ENCODE results near the gene CDKN3.
"Not testable (repeated sequence)": the region's sequence is repeated elsewhere in the genome, so short reads cannot be mapped to it uniquely, and the experiment has no call there.

Gene CDKN3

DNA sequence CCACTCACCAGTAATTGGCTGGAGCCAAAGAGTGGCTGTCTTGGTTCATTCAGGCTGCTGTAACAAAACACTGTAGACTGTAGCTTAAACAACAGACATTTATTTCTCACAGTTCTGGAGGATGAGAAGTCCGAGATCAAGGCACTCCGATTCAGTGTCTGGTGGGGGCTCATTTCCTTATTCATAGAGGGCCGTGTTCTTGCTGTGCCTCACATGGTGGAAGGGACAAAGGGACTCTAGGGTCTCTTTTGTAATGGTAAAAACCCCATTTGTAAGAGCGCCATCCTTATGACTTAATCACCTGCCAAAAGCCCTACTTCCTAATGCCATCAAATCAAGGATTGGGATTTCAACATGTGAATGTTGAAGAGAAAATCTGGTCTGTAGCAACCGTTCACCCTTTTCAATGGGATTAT, 34.7 kb upstream of the CDKN3 start:
- Mint-ChIP-seq H3K9me3 (peaks cover 3% of the 10 kb centered on the region), H3K36me3 (no peaks in the 10 kb centered on the region), H3K4me1 (peaks cover 4% of the 10 kb centered on the region), H3K4me3 (no peak overlapping the region), H3K27ac (no peak overlapping the region), H3K27me3 (peaks cover 20% of the 10 kb centered on the region)
- ATAC-seq (ENCODE audit: low read depth) = no peak
- no peak for DNase-seq (ENCODE audit: low spot score in 2 of 2)

DNA sequence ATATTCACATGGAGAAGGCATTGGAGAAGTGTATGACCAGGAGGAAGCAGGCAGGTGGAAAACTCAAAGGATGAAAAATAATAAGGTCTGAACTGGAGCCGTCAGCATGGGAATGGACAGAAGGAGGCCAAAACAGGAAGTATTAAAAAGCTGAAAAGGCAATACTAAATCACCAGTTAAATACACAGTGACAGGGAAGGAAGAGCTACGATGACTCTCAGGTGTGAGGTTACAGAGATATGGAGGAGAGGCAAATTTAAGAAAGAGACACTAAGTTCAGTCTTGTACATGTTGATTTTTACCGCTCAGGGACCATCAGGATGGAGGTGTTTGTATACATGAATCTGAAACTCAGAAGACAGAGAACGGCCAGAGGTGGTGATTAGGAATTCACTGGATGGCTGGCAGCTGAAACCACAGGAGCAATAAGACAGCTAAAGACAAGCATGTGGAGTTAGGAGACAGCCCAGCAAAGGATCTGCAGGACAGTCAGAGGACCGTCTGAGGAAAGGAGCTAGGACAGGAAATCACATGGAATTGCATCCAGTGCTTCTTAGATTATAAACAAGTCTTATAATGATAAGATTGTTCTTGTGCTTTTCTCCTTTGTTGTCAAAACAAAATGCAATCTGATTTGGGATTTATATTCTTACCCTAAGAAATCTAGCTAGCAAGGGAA, 33.9 kb upstream of the CDKN3 start:
- DNase-seq (ENCODE audit: low spot score in 2 of 2) (no peak), ATAC-seq (ENCODE audit: low read depth) (no peak)
- H3K4me1 Mint-ChIP-seq = peaks cover 4% of the 10 kb centered on the region
- no peaks in the 10 kb centered on the region for H3K36me3 Mint-ChIP-seq
- H3K9me3 Mint-ChIP-seq = peaks cover 3% of the 10 kb centered on the region
- H3K27ac Mint-ChIP-seq = no peak overlapping the region
- no peak overlapping the region for H3K4me3 Mint-ChIP-seq
- H3K27me3 Mint-ChIP-seq = peaks cover 21% of the 10 kb centered on the region

DNA sequence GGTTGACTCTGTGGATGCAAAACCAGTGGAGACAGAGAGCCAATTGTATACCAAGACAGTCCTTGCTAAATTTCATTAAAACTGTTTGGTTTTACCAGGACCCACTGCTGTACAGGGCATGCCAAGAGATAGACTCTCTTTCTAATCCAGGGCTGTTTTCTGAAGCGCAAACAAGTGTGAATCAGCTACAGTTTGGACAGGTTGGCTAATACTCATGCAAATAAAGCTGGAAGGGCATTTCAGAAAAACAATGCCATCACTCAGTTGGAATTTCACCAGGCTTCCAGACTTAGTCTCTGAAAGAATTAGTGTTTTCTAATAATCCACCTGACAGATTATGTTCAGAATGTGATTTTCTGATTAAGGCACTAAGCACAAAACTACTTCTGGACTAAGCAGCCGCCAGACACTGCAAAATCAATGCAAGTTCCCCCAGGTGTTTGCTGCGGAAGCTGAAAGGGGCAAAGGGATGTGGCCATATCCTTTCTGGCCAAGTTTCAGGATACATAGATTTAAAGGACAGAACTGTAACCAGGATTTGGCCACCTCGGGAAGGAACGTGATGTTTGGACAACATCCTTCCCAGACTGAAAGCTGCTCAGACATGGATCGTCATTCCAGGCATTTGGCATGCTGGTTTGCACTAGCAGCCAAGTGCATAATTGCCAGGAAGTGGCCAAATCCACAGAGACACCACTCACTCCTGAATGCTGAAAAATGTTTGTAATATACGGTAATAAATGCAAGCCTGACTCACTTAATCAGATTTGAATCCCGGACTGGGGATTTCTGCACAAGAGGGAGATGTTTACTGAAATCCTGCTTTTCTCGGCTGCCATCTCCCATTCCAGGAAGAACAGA, 32.0 kb upstream of the CDKN3 start:
- H3K4me1 Mint-ChIP-seq = peaks cover 4% of the 10 kb centered on the region

GRCh38 chr14:54366736-54367735, 29.8 kb upstream of the CDKN3 start:
- H3K27me3 Mint-ChIP-seq = peaks cover 10% of the 10 kb centered on the region
- peak; percentile 90 for ATAC-seq (ENCODE audit: low read depth)
- no peaks in the 10 kb centered on the region for H3K9me3 Mint-ChIP-seq
- no peak overlapping the region for H3K27ac Mint-ChIP-seq
- no peak for DNase-seq (ENCODE audit: low spot score in 2 of 2)
- H3K4me1 Mint-ChIP-seq = peaks cover 4% of the 10 kb centered on the region
- no peak overlapping the region for H3K4me3 Mint-ChIP-seq
- no peaks in the 10 kb centered on the region for H3K36me3 Mint-ChIP-seq

More for the DNA sequence above, 32.0 kb upstream of the CDKN3 start:
- peaks cover 15% of the 10 kb centered on the region for H3K27me3 Mint-ChIP-seq
- H3K27ac Mint-ChIP-seq = no peak overlapping the region
- no peak for DNase-seq (ENCODE audit: low spot score in 2 of 2)
- H3K9me3 Mint-ChIP-seq = peaks cover 1% of the 10 kb centered on the region
- no peak for ATAC-seq (ENCODE audit: low read depth)
- H3K4me3 Mint-ChIP-seq = no peak overlapping the region
- no peaks in the 10 kb centered on the region for H3K36me3 Mint-ChIP-seq

DNA sequence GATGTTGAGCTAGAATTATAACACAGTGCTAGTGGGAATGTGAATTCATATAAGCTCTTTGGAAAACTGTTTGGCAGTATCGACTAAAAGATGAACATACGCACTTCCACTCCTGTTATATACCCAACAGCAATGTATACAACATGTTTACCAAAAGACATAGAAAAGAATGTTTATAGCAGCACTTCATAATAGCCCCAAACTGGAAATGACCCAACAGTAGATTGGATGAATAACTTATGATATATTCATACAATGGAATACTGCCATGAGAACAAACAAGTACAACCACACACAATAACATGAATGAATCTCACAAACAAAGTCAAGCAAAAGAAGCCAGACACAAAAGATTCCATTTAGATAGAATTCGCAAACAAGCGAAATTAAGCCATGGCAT, 28.5 kb upstream of the CDKN3 start:
- H3K27me3 Mint-ChIP-seq = peaks cover 8% of the 10 kb centered on the region
- H3K9me3 Mint-ChIP-seq = no peaks in the 10 kb centered on the region
- no peaks in the 10 kb centered on the region for H3K36me3 Mint-ChIP-seq
- H3K4me1 Mint-ChIP-seq = no peaks in the 10 kb centered on the region
- H3K4me3 Mint-ChIP-seq = no peak overlapping the region
- DNase-seq (ENCODE audit: low spot score in 2 of 2) (no peak), ATAC-seq (ENCODE audit: low read depth) (no peak)
- no peak overlapping the region for H3K27ac Mint-ChIP-seq

DNA sequence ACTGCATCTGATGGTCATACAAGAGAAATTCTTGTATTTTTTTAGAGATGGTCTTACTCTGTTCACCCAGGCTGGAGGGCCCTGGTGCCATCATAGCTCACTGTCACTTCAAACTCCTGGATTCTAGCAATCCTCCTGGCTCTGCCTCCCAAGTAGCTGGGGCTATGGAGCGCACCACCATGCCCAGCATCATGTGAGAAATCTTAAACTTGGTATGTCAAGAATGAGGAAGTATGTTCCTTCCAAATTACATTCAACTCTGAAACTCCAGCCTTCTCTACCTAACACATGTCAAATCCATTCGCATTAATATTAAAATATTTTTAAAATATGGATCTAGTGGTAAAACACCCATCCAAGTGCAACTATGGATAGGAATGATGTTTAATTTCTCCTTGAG, 27.5 kb upstream of the CDKN3 start:
- Mint-ChIP-seq H3K36me3 (no peaks in the 10 kb centered on the region), H3K4me3 (no peak overlapping the region), H3K9me3 (no peaks in the 10 kb centered on the region), H3K27ac (no peak overlapping the region), H3K4me1 (no peaks in the 10 kb centered on the region), H3K27me3 (peaks cover 8% of the 10 kb centered on the region)
- DNase-seq (ENCODE audit: low spot score in 2 of 2) = no peak
- ATAC-seq (ENCODE audit: low read depth) = no peak

GRCh38 chr14:54370323-54371198, 26.2 kb upstream of the CDKN3 start:
- DNase-seq (ENCODE audit: low spot score in 2 of 2) = no peak
- Mint-ChIP-seq H3K36me3 (no peaks in the 10 kb centered on the region), H3K9me3 (no peaks in the 10 kb centered on the region), H3K4me1 (no peaks in the 10 kb centered on the region), H3K27ac (no peak overlapping the region), H3K4me3 (no peak overlapping the region), H3K27me3 (peaks cover 8% of the 10 kb centered on the region)
- ATAC-seq (ENCODE audit: low read depth) = no peak

- Mint-ChIP-seq H3K27me3 (peaks cover 13% of the 10 kb centered on the region), H3K27ac (no peak overlapping the region), H3K9me3 (no peaks in the 10 kb centered on the region), H3K4me1 (peaks cover 14% of the 10 kb centered on the region), H3K36me3 (no peaks in the 10 kb centered on the region), H3K4me3 (no peak overlapping the region)
- no peak for DNase-seq (ENCODE audit: low spot score in 2 of 2)
- no peak for ATAC-seq (ENCODE audit: low read depth)
Observed at GRCh38 chr14:54374117-54374884, 22.5 kb upstream of the CDKN3 start.

DNA sequence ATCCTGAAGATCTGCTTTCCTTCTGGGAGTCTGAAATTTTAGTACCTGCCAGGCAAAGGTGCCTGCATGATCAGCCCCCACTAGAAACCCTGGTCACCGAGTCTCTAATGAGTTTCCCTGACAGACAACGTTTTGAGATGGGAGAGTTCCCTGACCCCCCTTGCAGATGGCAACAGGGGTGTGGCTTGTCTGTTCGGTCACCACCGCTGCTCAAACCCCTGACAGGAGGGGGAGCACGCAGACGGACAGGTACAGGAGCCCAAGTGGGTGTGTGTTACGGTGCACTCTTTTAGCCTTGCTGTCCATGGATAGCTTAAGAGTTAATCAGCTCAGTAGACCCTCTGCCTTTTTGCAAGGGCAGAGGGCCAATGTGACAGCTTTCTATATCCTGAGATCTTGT, 19.3 kb upstream of the CDKN3 start:
- ATAC-seq (ENCODE audit: low read depth) = no peak
- Mint-ChIP-seq H3K36me3 (no peaks in the 10 kb centered on the region), H3K4me3 (no peak overlapping the region), H3K9me3 (no peaks in the 10 kb centered on the region), H3K27me3 (peaks cover 13% of the 10 kb centered on the region), H3K4me1 (peaks cover 19% of the 10 kb centered on the region), H3K27ac (no peak overlapping the region)
- DNase-seq (ENCODE audit: low spot score in 2 of 2) = no peak

GRCh38 chr14:54378893-54379292, 17.9 kb upstream of the CDKN3 start:
- H3K9me3 Mint-ChIP-seq; DNase-seq (ENCODE audit: low spot score in 2 of 2); H3K36me3 Mint-ChIP-seq; H3K4me3 Mint-ChIP-seq: not testable (repeated sequence)
- peaks cover 11% of the 10 kb centered on the region for H3K27me3 Mint-ChIP-seq
- peak; percentile 46 for ATAC-seq (ENCODE audit: low read depth)
- peak overlapping the region; percentile 38 for H3K27ac Mint-ChIP-seq
- peaks cover 19% of the 10 kb centered on the region for H3K4me1 Mint-ChIP-seq

- H3K27ac Mint-ChIP-seq; H3K36me3 Mint-ChIP-seq; DNase-seq (ENCODE audit: low spot score in 2 of 2); H3K4me3 Mint-ChIP-seq; ATAC-seq (ENCODE audit: low read depth); H3K9me3 Mint-ChIP-seq: not testable (repeated sequence)
- H3K4me1 Mint-ChIP-seq = peaks cover 19% of the 10 kb centered on the region
- peaks cover 11% of the 10 kb centered on the region for H3K27me3 Mint-ChIP-seq
Observed at GRCh38 chr14:54380558-54380957, 16.2 kb upstream of the CDKN3 start.

GRCh38 chr14:54381821-54382220, 15.0 kb upstream of the CDKN3 start:
- Mint-ChIP-seq H3K36me3 (no peaks in the 10 kb centered on the region), H3K4me1 (peaks cover 19% of the 10 kb centered on the region), H3K9me3 (no peaks in the 10 kb centered on the region), H3K4me3 (no peak overlapping the region), H3K27me3 (peaks cover 11% of the 10 kb centered on the region), H3K27ac (no peak overlapping the region)
- ATAC-seq (ENCODE audit: low read depth) (no peak), DNase-seq (ENCODE audit: low spot score in 2 of 2) (no peak)

All from memory B cell (primary cell).